ENCODE results near the gene ZKSCAN5. TPM values are rescaled to one million over a fixed set of nuclear protein-coding genes. Genes with fewer than 3 reads are reported as not detected.
"Not testable (repeated sequence)": the region's sequence is repeated elsewhere in the genome, so short reads cannot be mapped to it uniquely, and the experiment has no call there.

ZKSCAN5 gene
- total RNA-seq, 2 experiments from 2014 or later = 7.6 to 7.9 TPM

GRCh38 chr7:99539213-99539811, 34.9 kb downstream of the ZKSCAN5 start:
- no peak overlapping the region for H3K4me3 Mint-ChIP-seq
- intact Hi-C loops (cut with micrococcal nuclease) = no loop called here
- H3K27me3 Mint-ChIP-seq = no peaks in the 10 kb centered on the region
- no peak overlapping the region for H3K27ac Mint-ChIP-seq
- ChIA-PET CTCF (no interaction called here), POLR2A (interaction anchor here (1.2 kb wide), 1 partner anchor 18 kb away, joined by 3 read pairs; no protein-coding TSS in a partner anchor)
- DNase-seq = no peak
- H3K36me3 Mint-ChIP-seq (ENCODE audit: low read depth) = peaks cover 15% of the 10 kb centered on the region
- no peaks in the 10 kb centered on the region for H3K4me1 Mint-ChIP-seq (ENCODE audit: low read depth)
- H3K9me3 Mint-ChIP-seq = peaks cover 25% of the 10 kb centered on the region
- ATAC-seq = no peak
- TF ChIP-seq, protein P1, sequence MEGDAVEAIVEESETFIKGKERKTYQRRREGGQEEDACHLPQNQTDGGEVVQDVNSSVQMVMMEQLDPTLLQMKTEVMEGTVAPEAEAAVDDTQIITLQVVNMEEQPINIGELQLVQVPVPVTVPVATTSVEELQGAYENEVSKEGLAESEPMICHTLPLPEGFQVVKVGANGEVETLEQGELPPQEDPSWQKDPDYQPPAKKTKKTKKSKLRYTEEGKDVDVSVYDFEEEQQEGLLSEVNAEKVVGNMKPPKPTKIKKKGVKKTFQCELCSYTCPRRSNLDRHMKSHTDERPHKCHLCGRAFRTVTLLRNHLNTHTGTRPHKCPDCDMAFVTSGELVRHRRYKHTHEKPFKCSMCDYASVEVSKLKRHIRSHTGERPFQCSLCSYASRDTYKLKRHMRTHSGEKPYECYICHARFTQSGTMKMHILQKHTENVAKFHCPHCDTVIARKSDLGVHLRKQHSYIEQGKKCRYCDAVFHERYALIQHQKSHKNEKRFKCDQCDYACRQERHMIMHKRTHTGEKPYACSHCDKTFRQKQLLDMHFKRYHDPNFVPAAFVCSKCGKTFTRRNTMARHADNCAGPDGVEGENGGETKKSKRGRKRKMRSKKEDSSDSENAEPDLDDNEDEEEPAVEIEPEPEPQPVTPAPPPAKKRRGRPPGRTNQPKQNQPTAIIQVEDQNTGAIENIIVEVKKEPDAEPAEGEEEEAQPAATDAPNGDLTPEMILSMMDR (IDR thresholded peaks at IDR 0.05) = no peak

GRCh38 chr7:99540542-99540941, 36.1 kb downstream of the ZKSCAN5 start:
- no peak for DNase-seq
- ChIA-PET POLR2A (interaction anchor here (0.8 to 1.3 kb wide), 4 partner anchors 15 to 41 kb away, joined by 3 to 4 read pairs (median 3); partner anchors contain the start of gene ZNF394), CTCF (interaction anchor here (1.0 kb wide), 1 partner anchor 9 kb away, joined by 4 read pairs; no protein-coding TSS in a partner anchor)
- no peak overlapping the region for H3K4me3 Mint-ChIP-seq
- intact Hi-C loops (cut with micrococcal nuclease) = no loop called here
- no peaks in the 10 kb centered on the region for H3K4me1 Mint-ChIP-seq (ENCODE audit: low read depth)
- peaks cover 25% of the 10 kb centered on the region for H3K9me3 Mint-ChIP-seq
- H3K36me3 Mint-ChIP-seq (ENCODE audit: low read depth) = peaks cover 13% of the 10 kb centered on the region
- no peak for ATAC-seq
- TF ChIP-seq, protein P1 (IDR thresholded peaks at IDR 0.05) = no peak
- H3K27me3 Mint-ChIP-seq = no peaks in the 10 kb centered on the region
- H3K27ac Mint-ChIP-seq = no peak overlapping the region

DNA sequence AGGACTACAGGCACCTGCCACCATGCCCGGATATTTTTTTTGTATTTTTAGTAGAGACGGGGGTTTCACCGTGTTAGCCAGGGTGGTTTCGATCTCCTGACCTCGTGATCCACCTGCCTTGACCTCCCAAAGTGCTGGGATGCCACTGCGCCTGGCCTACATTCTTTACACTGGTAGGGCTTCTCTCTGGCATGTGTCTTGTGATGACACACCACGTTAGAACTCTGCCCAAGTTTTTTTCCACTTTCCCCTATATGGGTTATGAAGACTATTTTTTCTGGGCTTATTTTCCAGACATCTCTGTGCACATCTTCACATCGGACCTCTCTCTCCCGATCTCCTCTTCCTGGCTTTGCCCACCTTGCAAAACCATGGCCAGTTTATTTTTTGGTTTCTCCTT, 36.8 kb downstream of the ZKSCAN5 start:
- DNase-seq (no peak), ATAC-seq (no peak)
- peaks cover 25% of the 10 kb centered on the region for H3K9me3 Mint-ChIP-seq
- H3K36me3 Mint-ChIP-seq (ENCODE audit: low read depth) = peaks cover 13% of the 10 kb centered on the region
- no peak overlapping the region for H3K4me3 Mint-ChIP-seq
- TF ChIP-seq, protein P1 (IDR thresholded peaks at IDR 0.05) = no peak
- H3K27ac Mint-ChIP-seq = no peak overlapping the region
- POLR2A ChIA-PET = interaction anchor here (1.3 kb wide), 1 partner anchor 16 kb away, joined by 3 read pairs; no protein-coding TSS in a partner anchor
- no peaks in the 10 kb centered on the region for H3K4me1 Mint-ChIP-seq (ENCODE audit: low read depth)
- intact Hi-C loops (cut with micrococcal nuclease) = no loop called here
- H3K27me3 Mint-ChIP-seq = no peaks in the 10 kb centered on the region
- CTCF ChIA-PET = interaction anchor here (1.0 kb wide), 1 partner anchor 9 kb away, joined by 4 read pairs; no protein-coding TSS in a partner anchor

DNA sequence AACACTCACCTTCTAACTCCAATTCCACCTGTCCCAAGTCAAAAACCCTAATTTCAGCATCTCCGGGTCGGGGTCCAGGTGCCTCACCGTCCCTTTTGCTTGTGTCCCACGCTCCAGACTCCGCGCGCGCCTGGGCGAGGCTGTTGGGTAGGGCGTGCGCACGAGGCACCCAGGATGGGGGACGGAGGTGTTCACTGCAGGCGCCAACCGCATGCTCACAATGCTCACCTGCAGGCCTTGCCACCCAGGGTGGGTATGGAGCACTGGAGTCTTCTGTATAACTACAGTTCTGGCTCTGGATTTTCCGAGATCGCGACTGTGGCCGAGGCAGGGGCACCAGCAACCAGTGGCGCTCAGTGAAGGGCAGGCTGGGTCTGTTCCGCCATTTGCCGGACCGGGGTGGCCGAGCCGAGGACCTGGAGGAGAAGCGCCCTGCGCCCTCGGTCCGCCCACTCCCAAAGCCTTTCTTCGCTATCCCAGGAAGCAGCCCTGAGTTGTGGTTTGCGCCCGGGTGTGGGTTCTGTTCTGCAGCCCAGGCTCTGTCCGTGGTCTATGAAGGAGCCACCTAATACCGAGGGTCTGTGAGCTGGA, 38.7 kb downstream of the ZKSCAN5 start:
- Mint-ChIP-seq H3K27me3 (no peaks in the 10 kb centered on the region), H3K4me1 (ENCODE audit: low read depth) (no peaks in the 10 kb centered on the region), H3K36me3 (ENCODE audit: low read depth) (peaks cover 27% of the 10 kb centered on the region), H3K27ac (no peak overlapping the region), H3K9me3 (peaks cover 19% of the 10 kb centered on the region), H3K4me3 (no peak overlapping the region)
- no peak for DNase-seq
- ATAC-seq = no peak
- ChIA-PET POLR2A (no interaction called here), CTCF (no interaction called here)
- TF ChIP-seq, protein P1 (IDR thresholded peaks at IDR 0.05) = no peak
- intact Hi-C loops (cut with micrococcal nuclease) = no loop called here

- no peak overlapping the region for H3K4me3 Mint-ChIP-seq
- intact Hi-C loops (cut with micrococcal nuclease) = no loop called here
- POLR2A ChIA-PET = no interaction called here
- ATAC-seq (no peak), DNase-seq (no peak)
- TF ChIP-seq, protein P1 (IDR thresholded peaks at IDR 0.05) = no peak
- CTCF ChIA-PET = no interaction called here
- no peak overlapping the region for H3K27ac Mint-ChIP-seq
- peaks cover 33% of the 10 kb centered on the region for H3K36me3 Mint-ChIP-seq (ENCODE audit: low read depth)
- H3K9me3 Mint-ChIP-seq = peaks cover 16% of the 10 kb centered on the region
- H3K4me1 Mint-ChIP-seq (ENCODE audit: low read depth) = no peaks in the 10 kb centered on the region
- H3K27me3 Mint-ChIP-seq = no peaks in the 10 kb centered on the region
Observed at GRCh38 chr7:99543916-99544315, 39.5 kb downstream of the ZKSCAN5 start.

- ATAC-seq; H3K27ac Mint-ChIP-seq; H3K27me3 Mint-ChIP-seq; intact Hi-C loops (cut with micrococcal nuclease); H3K4me3 Mint-ChIP-seq; DNase-seq; POLR2A ChIA-PET; H3K4me1 Mint-ChIP-seq (ENCODE audit: low read depth); CTCF ChIA-PET: not testable (repeated sequence)
- peaks cover 39% of the 10 kb centered on the region for H3K36me3 Mint-ChIP-seq (ENCODE audit: low read depth)
- peaks cover 17% of the 10 kb centered on the region for H3K9me3 Mint-ChIP-seq
Observed at GRCh38 chr7:99545308-99545707, 40.8 kb downstream of the ZKSCAN5 start.

DNA sequence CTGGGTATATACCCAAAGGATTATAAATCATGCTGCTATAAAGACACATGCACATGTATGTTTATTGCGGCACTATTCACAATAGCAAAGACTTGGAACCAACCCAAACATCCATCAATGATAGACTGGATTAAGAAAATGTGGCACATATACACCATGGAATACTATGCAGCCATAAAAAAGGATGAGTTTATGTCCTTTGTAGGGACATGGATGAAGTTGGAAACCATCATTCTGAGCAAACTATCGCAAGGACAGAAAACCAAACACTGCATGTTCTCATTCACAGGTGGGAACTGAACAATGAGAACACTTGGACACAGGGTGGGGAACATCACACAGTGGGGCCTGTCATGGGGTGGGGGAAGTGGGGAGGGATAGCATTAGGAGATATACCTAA, 45.1 kb downstream of the ZKSCAN5 start:
- H3K36me3 Mint-ChIP-seq (ENCODE audit: low read depth) = peaks cover 40% of the 10 kb centered on the region
- H3K9me3 Mint-ChIP-seq; ATAC-seq; H3K27me3 Mint-ChIP-seq; H3K27ac Mint-ChIP-seq; intact Hi-C loops (cut with micrococcal nuclease); DNase-seq; CTCF ChIA-PET; POLR2A ChIA-PET; H3K4me3 Mint-ChIP-seq: not testable (repeated sequence)
- peaks cover 15% of the 10 kb centered on the region for H3K4me1 Mint-ChIP-seq (ENCODE audit: low read depth)
